WTC11 (cell line): ENCODE measurements around the gene CRYGN. TPM values are rescaled to one million over a fixed set of nuclear protein-coding genes. Genes with fewer than 3 reads are reported as not detected.

Experiments used
- ATAC-seq: fragments of 200-7000 bp; cut with Tn5 transposase; 2 replicates; pipeline ENCODE4 v1.10.0; 2021; ENCODE audit warnings: mild to moderate bottlenecking, moderate library complexity
- CTCF ChIA-PET: fragments of 300-600 bp; sonication (Branson Sonifier 250); formaldehyde crosslinking; loops from one replicate; lab custom pipeline; 2021; ENCODE audit warnings: antibody characterized with exemption; lab: Charles Lee
- POLR2A ChIA-PET: fragments of 350-600 bp; sonication (Branson Sonifier 250); formaldehyde crosslinking; loops from one replicate; lab custom pipeline; 2021; ENCODE audit warnings: antibody characterized with exemption; lab: Charles Lee
- DNase-seq: peaks from one replicate; pipeline ENCODE4 v3.0.0; 2021; ENCODE audit warnings: low spot score
- H3K27ac Mint-ChIP-seq: 2 replicates; pipeline ENCODE4 v1.8.0; 2021; ENCODE audit warnings: mixed read lengths
- H3K27me3 Mint-ChIP-seq: 2 replicates; pipeline ENCODE4 v1.8.0; 2021; ENCODE audit warnings: low read depth, mild to moderate bottlenecking, moderate library complexity, mixed read lengths
- H3K36me3 Mint-ChIP-seq: 2 replicates; pipeline ENCODE4 v1.8.0; 2021; ENCODE audit warnings: mixed read lengths
- H3K4me1 Mint-ChIP-seq: 2 replicates; pipeline ENCODE4 v1.8.0; 2022; ENCODE audit warnings: mixed read lengths
- H3K4me3 Mint-ChIP-seq: 2 replicates; pipeline ENCODE4 v1.8.0; 2021; ENCODE audit warnings: mild to moderate bottlenecking, moderate library complexity, mixed read lengths
- H3K9me3 Mint-ChIP-seq: 2 replicates; pipeline ENCODE4 v1.8.0; 2021; ENCODE audit warnings: mixed read lengths
- ARID4B ChIP-seq: sonication (generic); formaldehyde crosslinking; IDR thresholded peaks from 2 replicates; pipeline ENCODE4 v1.8.0; 2023; ENCODE audit warnings: missing genetic modification reagents, mild to moderate bottlenecking, borderline replicate concordance
- ESRRA ChIP-seq: sonication (generic); formaldehyde crosslinking; IDR thresholded peaks from 2 replicates; pipeline ENCODE4 v1.8.1; 2022; ENCODE audit warnings: mild to moderate bottlenecking, missing genetic modification reagents, borderline replicate concordance
- FOXJ3 ChIP-seq: sonication (generic); formaldehyde crosslinking; IDR thresholded peaks from 2 replicates; pipeline ENCODE4 v1.9.0; 2021; ENCODE audit warnings: missing genetic modification reagents, mild to moderate bottlenecking, borderline replicate concordance
- JAZF1 ChIP-seq: fragments of 250-450 bp; sonication (Bioruptor Pico); IDR thresholded peaks from 2 replicates; pipeline ENCODE4 v1.9.0; 2021; ENCODE audit warnings: moderate library complexity, mild to moderate bottlenecking, inconsistent platforms
- JUN ChIP-seq: sonication (generic); formaldehyde crosslinking; IDR thresholded peaks from 2 replicates; pipeline ENCODE4 v1.8.0; 2023; ENCODE audit warnings: mild to moderate bottlenecking, missing genetic modification reagents
- KAT7 ChIP-seq: sonication (generic); formaldehyde crosslinking; IDR thresholded peaks from 2 replicates; pipeline ENCODE4 v1.8.1; 2023; ENCODE audit warnings: missing genetic modification reagents, mild to moderate bottlenecking, borderline replicate concordance
- MLX ChIP-seq: sonication (generic); formaldehyde crosslinking; IDR thresholded peaks from 2 replicates; pipeline ENCODE4 v1.8.1; 2023; ENCODE audit warnings: mild to moderate bottlenecking, missing genetic modification reagents, moderate library complexity
- NFATC4 ChIP-seq: fragments of 250-450 bp; sonication (Bioruptor Pico); IDR thresholded peaks from 2 replicates; pipeline ENCODE4 v1.9.0; 2021; ENCODE audit warnings: mild to moderate bottlenecking
- NFE2L1 ChIP-seq: sonication (generic); formaldehyde crosslinking; IDR thresholded peaks from 2 replicates; pipeline ENCODE4 v1.8.1; 2023; ENCODE audit warnings: missing genetic modification reagents
- NR1H2 ChIP-seq: sonication (generic); formaldehyde crosslinking; IDR thresholded peaks from 2 replicates; pipeline ENCODE4 v1.9.0; 2021; ENCODE audit warnings: mild to moderate bottlenecking, moderate library complexity, missing genetic modification reagents
- OVOL2 ChIP-seq: fragments of 250-450 bp; sonication (Bioruptor Pico); IDR thresholded peaks from 2 replicates; pipeline ENCODE4 v1.9.0; 2021; ENCODE audit warnings: mild to moderate bottlenecking, borderline replicate concordance
- RORB ChIP-seq: fragments of 250-450 bp; sonication (Bioruptor Pico); IDR thresholded peaks from 2 replicates; pipeline ENCODE4 v1.9.0; 2021; ENCODE audit warnings: mild to moderate bottlenecking
- SP1 ChIP-seq: sonication (generic); formaldehyde crosslinking; conservative IDR thresholded peaks from 2 replicates; pipeline ENCODE4 v1.8.1; 2022; ENCODE audit warnings: missing genetic modification reagents
- TCF7 ChIP-seq: sonication (generic); formaldehyde crosslinking; IDR thresholded peaks from 2 replicates; pipeline ENCODE4 v1.8.0; 2022; ENCODE audit warnings: mild to moderate bottlenecking, low read depth, missing genetic modification reagents, moderate library complexity
- TEAD4 ChIP-seq: sonication (generic); formaldehyde crosslinking; IDR thresholded peaks from 2 replicates; pipeline ENCODE4 v1.8.0; 2022; ENCODE audit warnings: mild to moderate bottlenecking, missing genetic modification reagents
- TP53 ChIP-seq: sonication (generic); formaldehyde crosslinking; IDR thresholded peaks from 2 replicates; pipeline ENCODE4 v1.8.1; 2023; ENCODE audit warnings: mild to moderate bottlenecking, missing genetic modification reagents
- USF1 ChIP-seq: sonication (generic); formaldehyde crosslinking; IDR thresholded peaks from 2 replicates; pipeline ENCODE4 v1.8.0; 2022; ENCODE audit warnings: mild to moderate bottlenecking, missing genetic modification reagents
- ZBTB43 ChIP-seq: sonication (generic); formaldehyde crosslinking; IDR thresholded peaks from 2 replicates; pipeline ENCODE4 v1.8.1; 2023; ENCODE audit warnings: mild to moderate bottlenecking, missing genetic modification reagents
- ZNF671 ChIP-seq: fragments of 250-450 bp; sonication (Bioruptor Pico); IDR thresholded peaks from 2 replicates; pipeline ENCODE4 v1.8.0; 2021; ENCODE audit warnings: mild to moderate bottlenecking
- total RNA-seq: library from RNA; stranded (reverse); gene quantifications from 3 replicates; pipeline ENCODE4 v1.2.3, GENCODE V29; 2021
- TF ChIP-seq, protein P1 (sequence below): fragments of 250-450 bp; sonication (Bioruptor Pico); IDR thresholded peaks from 2 replicates; pipeline ENCODE4 v1.9.0; 2021; ENCODE audit warnings: moderate library complexity, mild to moderate bottlenecking, inconsistent platforms, borderline replicate concordance
- TF ChIP-seq, protein P2 (sequence below): sonication (generic); formaldehyde crosslinking; IDR thresholded peaks from 2 replicates; pipeline ENCODE4 v1.8.1; 2022; ENCODE audit warnings: low read depth, missing genetic modification reagents, borderline replicate concordance
- TF ChIP-seq, protein P3 (sequence below): sonication (generic); formaldehyde crosslinking; IDR thresholded peaks from 2 replicates; pipeline ENCODE4 v1.8.1; 2022; ENCODE audit warnings: missing genetic modification reagents, borderline replicate concordance
- TF ChIP-seq, protein P4 (sequence below): fragments of 250-450 bp; sonication (Bioruptor Pico); IDR thresholded peaks from 2 replicates; pipeline ENCODE4 v1.8.0; 2021; ENCODE audit warnings: mild to moderate bottlenecking

The CRYGN gene
- total RNA-seq, 1 experiment from 2014 or later, result 1.5 TPM

DNA sequence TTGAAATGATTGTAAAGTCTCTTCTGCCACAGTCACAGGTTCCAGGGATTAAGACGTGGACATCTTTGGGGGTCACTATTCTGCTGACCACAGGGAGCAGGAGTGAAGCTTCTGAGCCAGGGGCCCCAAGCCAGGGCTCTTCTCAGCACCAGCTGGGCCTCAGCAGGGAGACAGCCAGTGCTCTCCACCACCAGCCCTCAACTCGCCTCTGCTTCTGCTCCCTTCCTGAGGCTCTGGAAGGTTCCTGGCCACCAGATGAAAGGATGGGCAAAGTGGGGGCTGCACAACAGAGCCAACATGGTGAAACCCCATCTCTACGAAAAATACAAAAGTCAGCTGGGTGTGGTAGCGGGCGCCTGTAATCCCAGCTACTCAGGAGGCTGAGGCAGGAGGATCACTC is 11.2 kb upstream of the CRYGN start:
- no peak for DNase-seq
- TF ChIP-seq, protein P1, sequence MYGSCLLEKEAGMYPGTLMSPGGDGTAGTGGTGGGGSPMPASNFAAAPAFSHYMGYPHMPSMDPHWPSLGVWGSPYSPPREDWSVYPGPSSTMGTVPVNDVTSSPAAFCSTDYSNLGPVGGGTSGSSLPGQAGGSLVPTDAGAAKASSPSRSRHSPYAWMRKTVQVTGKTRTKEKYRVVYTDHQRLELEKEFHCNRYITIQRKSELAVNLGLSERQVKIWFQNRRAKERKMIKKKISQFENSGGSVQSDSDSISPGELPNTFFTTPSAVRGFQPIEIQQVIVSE, result no peak
- TF ChIP-seq, protein P2, sequence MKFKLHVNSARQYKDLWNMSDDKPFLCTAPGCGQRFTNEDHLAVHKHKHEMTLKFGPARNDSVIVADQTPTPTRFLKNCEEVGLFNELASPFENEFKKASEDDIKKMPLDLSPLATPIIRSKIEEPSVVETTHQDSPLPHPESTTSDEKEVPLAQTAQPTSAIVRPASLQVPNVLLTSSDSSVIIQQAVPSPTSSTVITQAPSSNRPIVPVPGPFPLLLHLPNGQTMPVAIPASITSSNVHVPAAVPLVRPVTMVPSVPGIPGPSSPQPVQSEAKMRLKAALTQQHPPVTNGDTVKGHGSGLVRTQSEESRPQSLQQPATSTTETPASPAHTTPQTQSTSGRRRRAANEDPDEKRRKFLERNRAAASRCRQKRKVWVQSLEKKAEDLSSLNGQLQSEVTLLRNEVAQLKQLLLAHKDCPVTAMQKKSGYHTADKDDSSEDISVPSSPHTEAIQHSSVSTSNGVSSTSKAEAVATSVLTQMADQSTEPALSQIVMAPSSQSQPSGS (CRISPR knock-in tag), result no peak
- TF ChIP-seq FOXJ3 (CRISPR knock-in tag) (no peak), NR1H2 (no peak), USF1 (CRISPR knock-in tag) (no peak), NFATC4 (no peak), RORB (CRISPR knock-in tag) (no peak)
- TF ChIP-seq, protein P3, sequence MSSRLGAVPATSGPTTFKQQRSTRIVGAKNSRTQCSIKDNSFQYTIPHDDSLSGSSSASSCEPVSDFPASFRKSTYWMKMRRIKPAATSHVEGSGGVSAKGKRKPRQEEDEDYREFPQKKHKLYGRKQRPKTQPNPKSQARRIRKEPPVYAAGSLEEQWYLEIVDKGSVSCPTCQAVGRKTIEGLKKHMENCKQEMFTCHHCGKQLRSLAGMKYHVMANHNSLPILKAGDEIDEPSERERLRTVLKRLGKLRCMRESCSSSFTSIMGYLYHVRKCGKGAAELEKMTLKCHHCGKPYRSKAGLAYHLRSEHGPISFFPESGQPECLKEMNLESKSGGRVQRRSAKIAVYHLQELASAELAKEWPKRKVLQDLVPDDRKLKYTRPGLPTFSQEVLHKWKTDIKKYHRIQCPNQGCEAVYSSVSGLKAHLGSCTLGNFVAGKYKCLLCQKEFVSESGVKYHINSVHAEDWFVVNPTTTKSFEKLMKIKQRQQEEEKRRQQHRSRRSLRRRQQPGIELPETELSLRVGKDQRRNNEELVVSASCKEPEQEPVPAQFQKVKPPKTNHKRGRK (CRISPR knock-in tag), result no peak
- TF ChIP-seq, all 79 proteins: peak for 0
- ChIA-PET CTCF (interaction anchor here (0.7 to 0.8 kb wide), 2 partner anchors 20 to 80 kb away, joined by 3 read pairs; no protein-coding TSS in a partner anchor), POLR2A (interaction anchor here (0.5 kb wide), 1 partner anchor 1128 kb away, joined by 3 read pairs; no protein-coding TSS in a partner anchor)
- Mint-ChIP-seq H3K27ac (no peak overlapping the region), H3K4me1 (peaks cover 40% of the 10 kb centered on the region), H3K36me3 (no peaks in the 10 kb centered on the region), H3K9me3 (no peaks in the 10 kb centered on the region), H3K27me3 (peaks cover 15% of the 10 kb centered on the region), H3K4me3 (no peak overlapping the region)
- no peak for ATAC-seq

GRCh38 chr7:151449990-151450389 is 10.0 kb upstream of the CRYGN start:
- no peak for DNase-seq
- TF ChIP-seq ZNF671 (CRISPR knock-in tag) (no peak), NFATC4 (no peak), MLX (no peak), ZBTB43 (CRISPR knock-in tag) (no peak), SP1 (CRISPR knock-in tag) (no peak), TP53 (CRISPR knock-in tag) (no peak), JAZF1 (CRISPR knock-in tag) (no peak), KAT7 (CRISPR knock-in tag) (no peak), ARID4B (CRISPR knock-in tag) (no peak), OVOL2 (CRISPR knock-in tag) (no peak), NFE2L1 (CRISPR knock-in tag) (no peak), JUN (no peak), TEAD4 (no peak), ESRRA (CRISPR knock-in tag) (no peak), TCF7 (no peak)
- TF ChIP-seq, protein P4, sequence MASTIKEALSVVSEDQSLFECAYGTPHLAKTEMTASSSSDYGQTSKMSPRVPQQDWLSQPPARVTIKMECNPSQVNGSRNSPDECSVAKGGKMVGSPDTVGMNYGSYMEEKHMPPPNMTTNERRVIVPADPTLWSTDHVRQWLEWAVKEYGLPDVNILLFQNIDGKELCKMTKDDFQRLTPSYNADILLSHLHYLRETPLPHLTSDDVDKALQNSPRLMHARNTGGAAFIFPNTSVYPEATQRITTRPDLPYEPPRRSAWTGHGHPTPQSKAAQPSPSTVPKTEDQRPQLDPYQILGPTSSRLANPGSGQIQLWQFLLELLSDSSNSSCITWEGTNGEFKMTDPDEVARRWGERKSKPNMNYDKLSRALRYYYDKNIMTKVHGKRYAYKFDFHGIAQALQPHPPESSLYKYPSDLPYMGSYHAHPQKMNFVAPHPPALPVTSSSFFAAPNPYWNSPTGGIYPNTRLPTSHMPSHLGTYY, result no peak
- Mint-ChIP-seq H3K27ac (no peak overlapping the region), H3K27me3 (peaks cover 15% of the 10 kb centered on the region), H3K4me3 (no peak overlapping the region), H3K36me3 (no peaks in the 10 kb centered on the region), H3K9me3 (no peaks in the 10 kb centered on the region), H3K4me1 (peaks cover 28% of the 10 kb centered on the region)
- ChIA-PET CTCF (interaction anchor here (0.8 to 3.9 kb wide), 10 partner anchors 10 to 122 kb away, joined by 3 to 46 read pairs (median 9); partner anchors contain the start of genes CRYGN, RHEB and WDR86), POLR2A (no interaction called here)
- ATAC-seq, result no peak
